Germinal center (tissue), 1 donor: ENCODE data around the gene SF3B3.
"Not testable (repeated sequence)": the region's sequence is repeated elsewhere in the genome, so short reads cannot be mapped to it uniquely, and the experiment has no call there.

Source experiments
- DNase-seq: peaks from one replicate; pipeline ENCODE4 v3.0.0; 2012; ENCODE audit warnings: mixed read lengths, low spot score

Gene SF3B3

GRCh38 chr16:70568601-70569237 is 45.1 kb downstream of the SF3B3 start:
- DNase-seq = no peak

- no peak for DNase-seq
These were observed 46.1 kb downstream of the SF3B3 start for GRCh38 chr16:70569752-70570151.

- no peak for DNase-seq
These were observed 47.5 kb downstream of the SF3B3 start for GRCh38 chr16:70570967-70571570.

GRCh38 chr16:70571623-70572022 is 48.0 kb downstream of the SF3B3 start:
- DNase-seq = no peak

GRCh38 chr16:70572050-70572925 is 48.7 kb downstream of the SF3B3 start:
- no peak for DNase-seq

GRCh38 chr16:70572926-70573270 is 49.3 kb downstream of the SF3B3 start:
- no peak for DNase-seq

- no peak for DNase-seq
These were observed 50.0 kb downstream of the SF3B3 start for GRCh38 chr16:70573451-70574121.

GRCh38 chr16:70574595-70575271 is 51.1 kb downstream of the SF3B3 start:
- DNase-seq = no peak

- DNase-seq = no peak
These were observed 51.8 kb downstream of the SF3B3 start for GRCh38 chr16:70575376-70575775.

GRCh38 chr16:70576431-70577255 is 53.0 kb downstream of the SF3B3 start:
- DNase-seq = no peak

GRCh38 chr16:70577256-70577698 is 53.7 kb downstream of the SF3B3 start:
- no peak for DNase-seq

GRCh38 chr16:70578035-70578434 is 54.4 kb downstream of the SF3B3 start:
- no peak for DNase-seq

GRCh38 chr16:70579248-70579647 is 55.6 kb downstream of the SF3B3 start:
- DNase-seq = no peak

GRCh38 chr16:70579648-70580630 is 56.3 kb downstream of the SF3B3 start:
- no peak for DNase-seq

- no peak for DNase-seq
These were observed 58.8 kb downstream of the SF3B3 start for GRCh38 chr16:70582280-70582978.

GRCh38 chr16:70586731-70587130 is 63.1 kb downstream of the SF3B3 start:
- no peak for DNase-seq

GRCh38 chr16:70588565-70588964 is 64.9 kb downstream of the SF3B3 start:
- no peak for DNase-seq

GRCh38 chr16:70589416-70589815 is 65.8 kb downstream of the SF3B3 start:
- not testable (repeated sequence) for DNase-seq

- no peak for DNase-seq
These were observed 66.4 kb downstream of the SF3B3 start for GRCh38 chr16:70589998-70590471.
